ENCODE data around the gene MCM3AP. TPM values are rescaled to one million over a fixed set of nuclear protein-coding genes. Genes with fewer than 3 reads are reported as not detected.

Gene MCM3AP
- total RNA-seq, 2 experiments from 2014 or later, result 109 to 121 TPM

DNA sequence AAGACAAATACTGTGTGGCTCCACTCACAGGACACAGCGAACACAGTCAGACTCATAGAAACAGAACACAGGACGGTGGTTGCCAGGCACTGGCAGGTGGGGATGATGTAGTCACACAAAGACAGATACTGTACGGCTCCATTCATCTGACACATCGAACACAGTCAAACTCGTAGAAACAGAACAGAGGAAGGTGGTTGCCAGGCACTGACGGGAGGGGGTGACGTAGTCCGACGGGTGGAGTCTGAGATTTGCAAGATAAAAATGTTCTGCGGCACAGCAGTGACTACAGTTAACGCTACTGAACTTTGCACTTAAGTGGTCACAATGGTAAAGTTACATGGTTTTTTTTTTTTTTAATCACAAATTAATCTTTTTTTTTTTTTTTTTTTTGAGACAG is 19.5 kb upstream of the MCM3AP start:
- no peak for DNase-seq
- H3K36me3 Mint-ChIP-seq (ENCODE audit: low read depth), result peaks cover 54% of the 10 kb centered on the region
- peaks cover 9% of the 10 kb centered on the region for H3K4me1 Mint-ChIP-seq
- POLR2A ChIA-PET, result no interaction called here
- no peak overlapping the region for H3K27ac Mint-ChIP-seq
- H3K9me3 Mint-ChIP-seq, result no peaks in the 10 kb centered on the region
- CTCF ChIA-PET, result interaction anchor here (0.6 to 0.7 kb wide), 2 partner anchors 70 to 170 kb away, joined by 4 to 5 read pairs; no protein-coding TSS in a partner anchor
- H3K4me3 Mint-ChIP-seq, result no peak overlapping the region
- no peaks in the 10 kb centered on the region for H3K27me3 Mint-ChIP-seq

DNA sequence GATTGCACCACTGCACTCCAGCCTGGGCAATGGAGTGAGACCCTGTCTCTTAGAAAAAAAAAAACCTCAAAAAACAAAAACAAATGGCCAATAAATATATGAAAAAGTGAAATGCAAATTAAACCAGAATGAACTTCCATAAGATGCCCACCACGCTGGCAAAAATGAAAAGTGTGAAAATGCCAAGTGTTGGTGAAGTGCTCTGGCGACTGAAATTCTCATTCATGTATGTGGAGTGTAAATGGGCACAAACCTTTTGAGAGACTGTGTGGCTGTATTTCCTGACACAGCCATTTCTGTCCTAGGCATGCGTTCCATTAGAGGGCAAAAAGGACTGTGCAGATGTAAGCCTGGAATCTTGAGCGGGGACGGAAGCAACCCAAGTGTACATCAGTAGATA is 19.0 kb upstream of the MCM3AP start:
- H3K4me3 Mint-ChIP-seq, result no peak overlapping the region
- no peak for DNase-seq
- peaks cover 9% of the 10 kb centered on the region for H3K4me1 Mint-ChIP-seq
- CTCF ChIA-PET, result no interaction called here
- no peaks in the 10 kb centered on the region for H3K9me3 Mint-ChIP-seq
- no peak overlapping the region for H3K27ac Mint-ChIP-seq
- POLR2A ChIA-PET, result no interaction called here
- H3K36me3 Mint-ChIP-seq (ENCODE audit: low read depth), result peaks cover 56% of the 10 kb centered on the region
- H3K27me3 Mint-ChIP-seq, result no peaks in the 10 kb centered on the region

DNA sequence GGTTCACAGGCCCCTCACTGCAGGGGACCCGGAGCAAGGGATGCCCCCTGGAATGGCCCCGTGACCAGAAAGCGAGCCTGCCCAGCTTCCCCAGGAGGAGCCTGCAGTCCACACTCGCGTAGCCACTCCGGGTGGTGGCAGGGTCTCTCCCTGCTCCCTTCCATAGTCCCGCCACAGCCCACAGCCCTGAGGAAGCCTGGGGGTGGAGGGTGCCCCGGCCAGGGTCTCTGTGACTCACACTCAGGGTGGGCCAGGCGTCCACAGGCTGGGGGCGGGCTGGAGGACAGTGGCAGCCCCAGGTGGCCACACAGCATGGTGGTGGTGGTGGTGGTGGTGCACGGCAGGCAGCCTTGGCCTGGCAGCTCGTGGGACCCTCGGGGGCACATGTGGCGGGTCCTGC is 16.3 kb upstream of the MCM3AP start:
- H3K36me3 Mint-ChIP-seq (ENCODE audit: low read depth), result peaks cover 44% of the 10 kb centered on the region
- ChIA-PET CTCF (no interaction called here), POLR2A (no interaction called here)
- H3K27me3 Mint-ChIP-seq, result no peaks in the 10 kb centered on the region
- no peak overlapping the region for H3K27ac Mint-ChIP-seq
- peaks cover 11% of the 10 kb centered on the region for H3K4me1 Mint-ChIP-seq
- no peaks in the 10 kb centered on the region for H3K9me3 Mint-ChIP-seq
- H3K4me3 Mint-ChIP-seq, result no peak overlapping the region
- DNase-seq, result no peak

DNA sequence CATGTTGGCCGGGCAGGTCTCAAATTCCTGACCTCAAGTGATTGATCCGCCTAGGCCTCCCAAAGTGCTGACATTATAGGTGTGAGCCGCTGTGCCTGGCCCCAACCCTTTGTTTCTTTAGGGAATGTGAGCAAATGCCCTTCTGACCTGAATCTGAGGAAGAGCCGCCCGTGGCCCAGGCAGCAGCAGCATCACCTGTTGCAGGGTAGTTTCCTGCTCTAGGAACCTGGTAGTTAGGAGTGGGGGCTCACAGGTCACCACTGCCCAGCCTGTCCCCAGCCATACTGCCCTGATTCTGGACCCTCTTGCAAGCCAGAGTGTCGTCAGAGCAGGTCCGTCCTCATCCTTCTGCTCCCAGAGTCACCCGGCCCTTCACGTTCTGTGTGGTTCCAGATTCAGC is 13.8 kb upstream of the MCM3AP start:
- no peaks in the 10 kb centered on the region for H3K27me3 Mint-ChIP-seq
- no peak for DNase-seq
- no peaks in the 10 kb centered on the region for H3K9me3 Mint-ChIP-seq
- ChIA-PET CTCF (no interaction called here), POLR2A (no interaction called here)
- peaks cover 35% of the 10 kb centered on the region for H3K36me3 Mint-ChIP-seq (ENCODE audit: low read depth)
- H3K4me3 Mint-ChIP-seq, result no peak overlapping the region
- H3K27ac Mint-ChIP-seq, result no peak overlapping the region
- H3K4me1 Mint-ChIP-seq, result peaks cover 25% of the 10 kb centered on the region

DNA sequence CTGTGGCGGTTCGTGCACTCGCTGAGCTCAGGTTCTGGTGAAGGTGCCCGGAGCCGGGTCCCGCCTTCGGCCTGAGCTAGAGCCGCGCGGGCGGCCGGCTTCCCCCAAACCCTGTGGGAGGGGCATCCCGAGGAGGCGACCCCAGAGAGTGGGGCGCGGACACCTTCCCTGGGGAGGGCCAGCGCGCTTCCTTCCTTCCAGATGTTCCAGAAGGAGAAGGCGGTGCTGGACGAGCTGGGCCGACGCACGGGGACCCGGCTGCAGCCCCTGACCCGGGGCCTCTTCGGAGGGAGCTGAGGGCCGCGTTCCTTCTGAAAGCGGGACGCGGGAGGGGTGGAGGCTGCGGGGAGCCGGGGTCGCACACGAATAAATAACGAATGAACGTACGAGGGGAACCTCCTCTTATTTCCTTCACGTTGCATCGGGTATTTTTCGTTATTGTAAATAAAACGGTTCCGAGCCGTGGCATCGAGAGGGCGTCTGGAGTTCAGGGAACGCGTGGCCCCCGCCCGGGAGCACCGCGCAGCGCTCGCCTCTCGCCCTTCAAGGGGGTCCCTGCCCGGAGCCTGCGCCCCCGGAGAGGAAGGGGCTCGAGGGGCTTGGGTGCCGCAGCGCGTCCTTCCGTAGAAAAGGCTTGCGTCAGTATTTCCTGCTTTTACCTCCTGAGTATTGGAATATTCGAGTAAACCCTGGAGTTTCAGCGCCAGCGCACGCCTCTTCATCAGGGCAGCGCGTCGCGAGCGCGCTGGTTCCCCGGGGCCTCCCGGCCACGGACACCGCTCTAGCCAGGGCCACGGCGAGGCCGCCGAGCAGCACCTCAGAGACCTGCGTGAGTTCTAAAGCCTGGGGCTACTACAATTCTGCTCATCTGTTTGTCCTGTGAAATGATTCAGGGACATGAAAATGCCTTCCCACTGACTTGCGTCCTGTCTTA is 12.2 kb upstream of the MCM3AP start:
- peak overlapping the region; percentile 31 for H3K27ac Mint-ChIP-seq
- POLR2A ChIA-PET, result interaction anchor here (0.8 to 2.2 kb wide), 6 partner anchors 12 to 160 kb away, joined by 3 to 23 read pairs (median 4); partner anchors contain the start of genes DIP2A, MCM3AP and YBEY
- CTCF ChIA-PET, result no interaction called here
- peaks cover 29% of the 10 kb centered on the region for H3K36me3 Mint-ChIP-seq (ENCODE audit: low read depth)
- peak overlapping the region; percentile 58 for H3K4me3 Mint-ChIP-seq
- DNase-seq, result no peak
- H3K27me3 Mint-ChIP-seq, result no peaks in the 10 kb centered on the region
- H3K9me3 Mint-ChIP-seq, result no peaks in the 10 kb centered on the region
- peaks cover 25% of the 10 kb centered on the region for H3K4me1 Mint-ChIP-seq

DNA sequence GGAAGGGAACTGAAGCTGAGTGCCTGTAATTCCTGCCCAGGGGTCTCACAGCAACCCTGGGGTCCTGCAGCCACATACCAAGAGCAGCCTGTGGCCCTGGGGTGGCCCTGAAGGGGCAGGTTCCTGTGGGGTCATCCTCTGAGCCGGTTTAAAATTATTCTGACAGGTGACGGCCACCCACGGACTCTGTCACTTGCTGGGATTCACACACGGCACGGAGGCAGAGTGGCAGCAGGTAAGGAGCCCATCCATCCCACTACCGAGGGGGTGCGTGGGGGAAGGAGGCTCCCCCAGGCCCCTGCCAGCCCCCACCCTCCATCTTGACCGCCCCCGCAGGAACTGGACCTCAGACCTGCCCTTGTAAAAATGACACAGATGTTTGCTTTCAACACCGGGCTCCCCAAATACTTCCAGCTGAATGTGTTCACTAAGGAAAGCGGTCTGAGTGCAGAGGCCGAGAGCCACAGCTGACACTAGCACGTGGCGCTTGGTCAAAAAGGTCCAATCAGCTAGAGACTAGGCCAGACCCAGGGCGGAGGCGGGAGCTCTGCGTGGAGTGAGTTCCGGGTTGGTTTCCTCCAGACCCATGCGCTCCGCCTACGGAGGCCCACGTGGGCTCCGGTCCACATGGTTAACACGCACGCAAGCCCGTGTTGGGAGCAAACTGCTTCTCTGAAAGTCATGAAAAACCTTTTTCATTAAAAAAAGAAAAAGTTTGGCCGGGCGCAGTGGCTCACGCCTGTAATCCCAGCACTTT is 10.8 kb upstream of the MCM3AP start:
- peak overlapping the region; percentile 64 for H3K4me3 Mint-ChIP-seq
- H3K4me1 Mint-ChIP-seq, result peaks cover 28% of the 10 kb centered on the region
- CTCF ChIA-PET, result no interaction called here
- peak overlapping the region; percentile 73 for H3K27ac Mint-ChIP-seq
- POLR2A ChIA-PET, result interaction anchor here (1.4 to 2.2 kb wide), 5 partner anchors 11 to 162 kb away, joined by 4 to 23 read pairs (median 5); partner anchors contain the start of genes DIP2A, MCM3AP and YBEY
- no peaks in the 10 kb centered on the region for H3K27me3 Mint-ChIP-seq
- peaks cover 37% of the 10 kb centered on the region for H3K36me3 Mint-ChIP-seq (ENCODE audit: low read depth)
- H3K9me3 Mint-ChIP-seq, result peaks cover 9% of the 10 kb centered on the region
- DNase-seq, result peak; percentile 81

DNA sequence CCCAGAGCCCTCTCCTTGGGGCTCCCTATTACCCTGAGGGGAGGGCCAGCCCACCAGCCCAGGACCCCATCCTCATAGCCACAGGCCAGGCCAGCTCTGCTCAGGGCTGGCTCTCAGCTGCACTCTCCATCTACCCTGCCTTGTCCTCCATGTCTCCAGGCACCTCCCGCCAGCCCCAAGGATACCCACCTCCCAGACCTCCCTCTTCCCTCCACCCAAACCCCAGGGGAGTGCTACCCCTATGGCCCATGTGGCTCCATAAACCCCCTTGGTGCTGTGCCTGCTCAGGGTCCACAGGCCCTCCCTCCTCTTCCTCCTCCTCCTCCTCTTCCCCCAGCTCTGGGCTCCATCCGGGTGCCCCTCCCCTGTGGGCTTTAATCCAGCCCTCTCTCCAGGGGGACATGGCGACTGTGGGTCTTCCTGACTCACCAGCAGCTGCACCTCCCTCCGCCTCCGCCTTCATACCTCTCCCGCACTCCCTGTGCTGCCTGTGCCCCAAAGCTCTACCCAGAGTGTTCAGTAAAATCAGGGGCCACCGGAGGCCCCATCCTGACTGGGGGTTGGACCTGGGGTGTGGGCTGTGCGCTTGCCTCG is 9.9 kb upstream of the MCM3AP start:
- Mint-ChIP-seq H3K27me3 (no peaks in the 10 kb centered on the region), H3K4me3 (no peak overlapping the region), H3K4me1 (peaks cover 33% of the 10 kb centered on the region), H3K9me3 (peaks cover 10% of the 10 kb centered on the region), H3K27ac (peak overlapping the region; percentile 31), H3K36me3 (ENCODE audit: low read depth) (peaks cover 32% of the 10 kb centered on the region)
- no peak for DNase-seq
- CTCF ChIA-PET, result no interaction called here
- POLR2A ChIA-PET, result interaction anchor here (1.6 kb wide), 1 partner anchor 30 kb away, joined by 4 read pairs; no protein-coding TSS in a partner anchor

DNA sequence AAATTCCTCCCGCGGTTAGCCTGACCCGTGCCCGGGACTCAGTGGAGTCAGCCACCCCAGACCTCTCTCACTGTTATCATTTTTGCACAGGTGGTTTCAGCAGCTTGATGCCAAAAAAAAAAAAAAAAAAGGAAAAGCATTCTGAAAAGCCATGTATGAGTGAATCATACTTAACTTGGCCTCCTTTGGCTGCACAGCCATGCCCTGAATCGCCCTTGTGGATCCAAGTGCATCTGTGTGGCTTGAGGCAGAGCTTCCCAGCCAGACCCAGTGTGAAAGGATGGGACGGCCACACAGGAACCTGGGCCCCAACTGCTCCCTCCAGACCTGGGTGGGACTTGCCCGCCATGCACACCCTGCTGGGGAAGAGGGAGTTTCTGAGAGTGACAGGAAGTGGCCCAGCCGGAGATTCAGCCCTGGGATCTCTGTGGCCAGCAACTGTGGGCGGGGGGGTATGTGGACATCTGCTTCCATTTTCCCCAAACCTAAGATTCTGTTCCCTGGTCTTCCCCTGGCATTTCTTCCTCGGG is 9.3 kb upstream of the MCM3AP start:
- H3K36me3 Mint-ChIP-seq (ENCODE audit: low read depth), result peaks cover 32% of the 10 kb centered on the region
- CTCF ChIA-PET, result no interaction called here
- H3K27ac Mint-ChIP-seq, result peak overlapping the region; percentile 31
- POLR2A ChIA-PET, result no interaction called here
- H3K4me1 Mint-ChIP-seq, result peaks cover 36% of the 10 kb centered on the region
- no peak overlapping the region for H3K4me3 Mint-ChIP-seq
- DNase-seq, result no peak
- H3K9me3 Mint-ChIP-seq, result peaks cover 10% of the 10 kb centered on the region
- no peaks in the 10 kb centered on the region for H3K27me3 Mint-ChIP-seq

DNA sequence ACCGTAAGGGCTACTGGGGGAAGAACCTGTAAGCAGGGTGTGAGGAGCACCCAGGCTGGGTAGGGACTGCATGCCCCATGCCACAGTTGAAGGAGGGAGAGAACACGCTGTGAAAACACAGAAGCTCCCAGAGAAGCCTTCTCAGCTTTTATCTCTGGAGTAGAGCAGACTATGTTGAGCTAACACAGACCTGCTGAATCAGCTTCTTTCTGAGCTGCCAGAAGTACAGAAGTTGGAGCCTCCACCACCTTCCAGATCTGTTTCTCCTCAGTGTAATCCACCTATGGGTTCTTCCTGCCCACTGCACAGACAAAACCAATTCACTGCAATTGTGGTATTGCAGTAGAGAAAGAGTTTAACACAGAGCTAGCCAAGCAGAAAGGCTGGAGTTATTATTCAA is 6.2 kb upstream of the MCM3AP start:
- H3K4me3 Mint-ChIP-seq, result no peak overlapping the region
- POLR2A ChIA-PET, result interaction anchor here (2.1 kb wide), 1 partner anchor 32 kb away, joined by 5 read pairs; the partner anchor contains the start of genes C21orf58 and PCNT
- peaks cover 10% of the 10 kb centered on the region for H3K9me3 Mint-ChIP-seq
- CTCF ChIA-PET, result no interaction called here
- H3K27me3 Mint-ChIP-seq, result no peaks in the 10 kb centered on the region
- no peak for DNase-seq
- peaks cover 45% of the 10 kb centered on the region for H3K4me1 Mint-ChIP-seq
- peak overlapping the region; percentile 12 for H3K27ac Mint-ChIP-seq
- peaks cover 31% of the 10 kb centered on the region for H3K36me3 Mint-ChIP-seq (ENCODE audit: low read depth)

DNA sequence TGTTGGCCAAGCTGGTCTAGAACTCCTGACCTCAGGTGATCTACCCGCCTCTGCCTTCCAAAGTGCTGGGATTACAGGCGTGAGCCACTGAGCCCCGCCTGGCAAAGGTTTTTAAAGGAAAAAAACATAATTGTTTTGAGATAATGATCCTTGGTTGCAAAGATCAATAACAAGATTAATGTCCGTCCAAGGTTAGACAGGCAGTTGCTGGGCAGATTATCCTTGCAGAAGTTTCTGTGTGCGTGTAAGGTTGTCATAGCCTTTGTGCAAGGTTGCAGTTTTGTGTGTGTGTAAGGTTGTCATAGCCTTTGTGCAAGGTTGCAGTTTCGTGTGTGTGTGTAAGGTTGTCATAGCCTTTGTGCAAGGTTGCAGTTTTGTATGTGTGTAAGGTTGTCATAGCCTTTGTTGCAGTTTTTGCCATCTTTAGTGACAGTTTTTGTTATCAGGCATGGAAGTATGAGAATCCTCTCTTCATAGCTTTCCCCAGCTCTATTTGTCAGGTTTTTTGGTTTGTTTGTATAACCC is 4.3 kb upstream of the MCM3AP start:
- H3K36me3 Mint-ChIP-seq (ENCODE audit: low read depth), result peaks cover 40% of the 10 kb centered on the region
- no peak overlapping the region for H3K4me3 Mint-ChIP-seq
- H3K27me3 Mint-ChIP-seq, result no peaks in the 10 kb centered on the region
- DNase-seq, result no peak
- H3K4me1 Mint-ChIP-seq, result peaks cover 40% of the 10 kb centered on the region
- H3K27ac Mint-ChIP-seq, result no peak overlapping the region
- POLR2A ChIA-PET, result interaction anchor here (1.3 kb wide), 1 partner anchor 33 kb away, joined by 3 read pairs; no protein-coding TSS in a partner anchor
- CTCF ChIA-PET, result no interaction called here
- H3K9me3 Mint-ChIP-seq, result peaks cover 10% of the 10 kb centered on the region

DNA sequence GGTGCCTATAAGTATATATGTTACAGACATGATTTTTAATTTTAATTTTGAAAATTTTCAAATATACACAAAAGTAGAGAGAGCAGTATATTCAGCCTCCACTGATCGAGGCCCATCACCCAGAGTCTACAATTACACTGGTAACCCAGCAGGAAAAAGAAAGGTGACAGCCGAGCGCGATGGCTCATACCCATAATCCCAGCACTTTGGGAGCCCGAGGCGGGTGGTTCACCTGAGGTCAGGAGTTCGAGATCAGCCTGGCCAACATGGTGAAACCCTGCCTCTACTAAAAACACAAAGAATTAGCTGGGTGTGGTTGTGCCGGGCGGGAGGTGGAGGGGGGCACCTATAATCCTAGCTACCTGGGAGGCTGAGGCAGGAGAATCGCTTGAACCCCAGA is 2.1 kb upstream of the MCM3AP start:
- no peak for DNase-seq
- Mint-ChIP-seq H3K4me3 (no peak overlapping the region), H3K27ac (no peak overlapping the region), H3K36me3 (ENCODE audit: low read depth) (peaks cover 54% of the 10 kb centered on the region), H3K27me3 (no peaks in the 10 kb centered on the region), H3K4me1 (peaks cover 57% of the 10 kb centered on the region), H3K9me3 (peaks cover 10% of the 10 kb centered on the region)
- CTCF ChIA-PET, result no interaction called here
- POLR2A ChIA-PET, result no interaction called here

DNA sequence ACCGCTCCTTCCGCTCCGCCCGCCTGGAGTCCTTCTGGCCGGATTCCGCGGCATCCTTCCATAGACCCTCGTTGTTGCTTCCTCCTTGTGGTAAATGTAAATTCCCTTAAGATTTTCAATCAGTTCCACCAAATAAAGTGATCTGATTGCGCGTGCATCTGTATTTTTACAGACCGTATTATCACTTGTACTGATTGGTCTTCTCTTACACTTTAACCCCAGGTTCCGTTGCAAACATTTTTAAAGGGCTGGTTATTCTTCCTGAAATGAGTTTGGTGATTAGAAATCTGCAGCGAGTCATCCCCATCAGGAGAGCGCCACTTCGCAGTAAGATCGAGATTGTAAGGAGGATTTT is 1.2 kb upstream of the MCM3AP start:
- Mint-ChIP-seq H3K4me1 (peaks cover 61% of the 10 kb centered on the region), H3K36me3 (ENCODE audit: low read depth) (peaks cover 52% of the 10 kb centered on the region), H3K27ac (peak overlapping the region; percentile 96), H3K9me3 (peaks cover 4% of the 10 kb centered on the region), H3K27me3 (no peaks in the 10 kb centered on the region), H3K4me3 (peak overlapping the region; percentile 97)
- POLR2A ChIA-PET, result interaction anchor here (1.0 to 3.3 kb wide), 6 partner anchors 10 to 210 kb away, joined by 3 to 37 read pairs (median 9); partner anchors contain the start of gene C21orf58
- no peak for DNase-seq
- CTCF ChIA-PET, result interaction anchor here (0.9 to 2.4 kb wide), 2 partner anchors 35 to 143 kb away, joined by 3 to 13 read pairs; no protein-coding TSS in a partner anchor

Measured in activated CD4-positive, alpha-beta memory T cell treated with anti-CD3 and anti-CD28 coated beads, Interleukin-2, amount 10 ng/mL, durations not matched to agents 7 days and 5 days (primary cell).